GM18873 (cell line): ENCODE results near the gene SIGMAR1.
A peak's percentile ranks its signal among the peaks of the same experiment; 100 is the strongest.

Experiments used
- ATAC-seq: cut with Tn5 transposase; IDR thresholded peaks from one replicate; pipeline ENCODE4 v1.9.1; 2021; ENCODE audit warnings: mild to moderate bottlenecking, moderate library complexity, moderate number of reproducible peaks; ENCODE audit not compliant: unreplicated experiment, low FRiP score

The SIGMAR1 gene

GRCh38 chr9:34633851-34634550 is 3.6 kb downstream of the SIGMAR1 start:
- ATAC-seq = no peak

DNA sequence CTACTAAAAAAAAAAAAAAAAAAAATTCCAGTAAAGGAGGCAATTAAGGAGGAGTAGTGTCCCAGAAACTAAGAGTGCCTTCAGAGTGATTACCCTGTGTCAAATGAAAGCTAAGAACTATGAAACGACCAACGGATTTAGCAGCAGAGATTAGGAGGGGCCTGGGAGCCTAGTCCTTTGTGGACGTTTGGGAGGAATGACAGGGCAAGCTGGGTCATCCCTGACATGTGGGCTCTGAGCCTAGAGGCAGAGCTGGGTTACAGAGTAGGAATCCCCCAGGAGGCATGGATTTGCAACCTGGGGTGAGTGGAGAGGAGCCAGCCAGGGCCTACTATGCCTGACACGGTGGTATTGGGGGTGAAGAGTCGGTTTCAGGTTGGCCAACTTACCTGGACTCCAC is 4.4 kb downstream of the SIGMAR1 start:
- no peak for ATAC-seq

DNA sequence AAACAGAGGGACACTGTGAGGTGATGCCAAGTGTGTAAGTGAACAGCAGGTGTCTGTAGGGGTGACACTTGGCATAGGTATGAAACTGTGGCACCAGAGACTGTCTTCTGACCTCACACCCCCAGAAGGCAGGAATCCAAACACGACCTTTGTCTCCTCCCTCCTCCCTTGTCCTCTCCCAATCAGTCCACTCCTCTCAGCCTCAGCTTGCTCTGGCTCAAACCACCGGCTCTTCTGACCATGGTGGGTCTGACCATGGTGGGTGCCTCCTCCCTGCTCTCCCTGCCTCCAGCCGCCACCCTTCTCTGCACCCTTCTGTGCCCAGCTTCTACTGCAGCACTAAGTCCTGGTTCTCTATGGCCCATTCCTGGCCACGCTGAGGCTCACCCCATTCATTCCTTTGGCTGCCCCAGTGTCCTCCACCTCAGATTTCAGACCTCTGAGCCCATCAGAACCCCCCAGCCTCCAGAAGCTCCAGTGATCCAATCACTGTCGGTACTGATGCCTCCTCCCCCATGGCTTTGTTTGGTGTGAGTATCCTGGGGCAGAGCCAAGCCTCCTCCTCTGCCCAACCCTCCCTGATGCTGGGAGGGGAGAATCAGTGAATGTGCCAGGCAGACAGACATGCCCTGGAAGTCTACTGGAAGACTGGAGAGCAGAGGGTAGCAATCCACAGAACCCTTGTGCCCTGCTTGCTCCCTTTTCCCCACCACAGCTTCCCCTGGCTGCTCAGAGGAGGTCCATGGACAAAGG is 7.0 kb downstream of the SIGMAR1 start:
- ATAC-seq = no peak

DNA sequence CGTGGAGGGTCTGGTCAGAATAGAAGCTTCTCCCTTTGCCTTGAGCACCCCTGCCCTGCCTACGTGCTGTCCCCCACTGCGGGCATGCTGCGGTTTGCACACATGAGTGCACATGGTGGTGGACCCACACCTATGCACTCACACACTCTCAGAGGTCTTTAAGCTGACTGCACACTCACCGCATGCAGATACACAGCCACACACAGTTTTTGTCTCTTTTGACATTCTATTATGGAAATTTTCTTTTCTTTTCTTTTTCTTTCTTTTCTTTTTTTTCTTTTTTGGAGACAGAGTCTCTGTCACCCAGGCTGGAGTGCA is 8.1 kb downstream of the SIGMAR1 start:
- ATAC-seq = no peak

GRCh38 chr9:34628656-34629490 is 8.7 kb downstream of the SIGMAR1 start, which contains the start of gene ARID3C:
TSS of gene ARID3C (minus strand) at chr9:34629066. CDS start at chr9:34628014, 1,052 bp downstream.
- ATAC-seq = no peak

GRCh38 chr9:34627716-34628655 is 9.6 kb downstream of the SIGMAR1 start:
- no peak for ATAC-seq

DNA sequence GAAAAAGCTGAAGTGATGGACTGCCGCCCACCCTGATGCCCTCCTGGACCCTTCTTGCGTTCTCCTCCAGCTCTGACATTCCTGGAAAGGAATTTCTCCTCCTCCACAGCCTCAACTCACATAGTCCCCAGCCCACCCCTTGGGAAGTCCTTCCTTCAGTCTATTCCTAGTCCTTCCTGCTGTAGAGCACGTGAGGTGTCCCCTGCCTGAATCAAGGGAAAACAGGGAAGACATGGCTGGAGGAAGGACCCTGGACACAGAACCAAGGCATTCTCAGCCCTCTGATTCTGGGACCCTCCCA is 12.5 kb downstream of the SIGMAR1 start:
- no peak for ATAC-seq

DNA sequence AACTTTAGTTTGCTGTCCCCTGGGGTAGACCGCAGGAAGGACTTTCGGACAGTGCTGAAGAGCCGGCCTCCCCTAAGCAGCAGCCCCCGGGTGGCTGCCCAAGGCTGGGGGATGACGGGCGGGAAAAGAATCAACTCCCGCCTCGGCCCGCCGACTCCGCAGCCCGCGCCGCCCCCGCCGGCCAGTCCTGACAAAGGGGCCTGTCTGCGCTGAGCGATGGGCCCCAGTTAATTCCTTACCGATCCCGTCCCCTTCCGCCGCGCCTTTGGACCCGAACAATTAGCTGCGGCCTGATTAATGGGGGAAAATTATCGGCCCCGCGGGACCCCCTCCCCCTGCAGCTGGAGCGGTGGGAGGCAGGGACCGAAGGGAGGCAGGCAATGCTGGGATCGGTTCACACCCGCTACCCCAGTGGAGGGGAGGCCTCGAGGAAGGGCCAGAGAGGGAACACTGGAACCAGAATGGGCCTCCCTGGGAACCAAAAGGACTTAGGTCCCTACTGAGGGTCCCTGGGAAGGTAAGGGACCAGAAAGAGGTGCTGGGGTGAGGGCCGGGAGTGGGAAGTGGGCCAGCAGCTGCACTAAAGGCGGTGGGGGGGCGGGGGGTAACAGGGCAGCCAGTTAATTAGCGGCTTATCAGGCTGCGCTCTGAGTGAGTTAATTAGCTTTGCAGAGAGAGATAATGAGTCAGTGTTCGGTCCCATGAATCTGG is 13.0 kb downstream of the SIGMAR1 start:
- ATAC-seq = no peak

- no peak for ATAC-seq
These were observed 14.0 kb downstream of the SIGMAR1 start for GRCh38 chr9:34623374-34624235.

GRCh38 chr9:34620061-34620994 is 17.3 kb downstream of the SIGMAR1 start, which contains the start of gene DCTN3:
TSS of gene DCTN3 (minus strand) at chr9:34620495. CDS start at chr9:34620464, 31 bp downstream.
- peak; percentile 97 for ATAC-seq

DNA sequence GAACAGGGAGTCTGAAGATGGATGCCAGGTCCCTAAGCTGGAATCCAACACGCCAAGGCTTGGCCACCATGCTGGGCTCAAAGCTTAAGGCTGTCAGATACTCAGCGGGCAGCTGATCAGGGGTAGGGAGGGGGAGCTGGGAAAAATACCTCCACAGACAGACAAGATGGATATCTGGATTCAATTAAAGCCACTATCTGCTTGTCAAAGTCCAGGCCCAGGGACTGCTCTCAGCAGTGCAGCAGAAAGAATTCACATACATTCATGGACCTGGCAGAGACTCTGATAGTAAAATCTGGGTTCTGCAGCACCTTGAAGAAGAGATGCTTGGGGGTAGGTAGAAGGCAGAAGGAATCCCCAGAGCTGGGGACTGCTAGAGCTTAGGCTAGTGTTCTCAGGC is 22.5 kb downstream of the SIGMAR1 start:
- ATAC-seq = no peak

DNA sequence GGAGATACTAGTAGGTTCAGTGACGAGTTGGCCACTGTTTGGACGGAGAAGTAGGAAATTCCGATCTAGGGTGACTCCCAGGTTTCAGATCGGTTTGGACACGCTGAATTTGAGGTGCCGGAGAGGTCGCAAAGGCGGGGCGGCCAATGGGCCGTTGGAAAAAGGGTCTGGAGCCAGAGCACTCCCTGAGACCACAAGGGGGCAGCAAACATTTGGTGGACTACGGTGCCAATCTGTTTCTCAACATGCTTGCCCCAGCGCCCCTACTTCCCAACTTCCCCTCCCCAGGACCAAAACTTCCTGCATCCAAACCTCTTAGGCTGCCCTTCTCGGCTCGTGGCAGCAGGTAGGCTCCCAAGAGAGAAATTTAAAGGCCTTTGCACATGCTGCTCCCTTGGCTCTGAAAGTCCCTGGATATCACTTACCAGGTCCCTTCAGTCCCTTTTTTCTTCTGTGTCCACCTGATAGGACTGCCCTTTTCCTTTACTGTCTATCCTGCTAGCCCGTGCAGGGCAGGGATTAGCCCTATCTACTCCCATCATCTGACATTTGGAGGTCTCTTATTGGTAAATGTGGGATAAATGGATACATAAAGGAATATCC is 24.7 kb downstream of the SIGMAR1 start:
- ATAC-seq = no peak

DNA sequence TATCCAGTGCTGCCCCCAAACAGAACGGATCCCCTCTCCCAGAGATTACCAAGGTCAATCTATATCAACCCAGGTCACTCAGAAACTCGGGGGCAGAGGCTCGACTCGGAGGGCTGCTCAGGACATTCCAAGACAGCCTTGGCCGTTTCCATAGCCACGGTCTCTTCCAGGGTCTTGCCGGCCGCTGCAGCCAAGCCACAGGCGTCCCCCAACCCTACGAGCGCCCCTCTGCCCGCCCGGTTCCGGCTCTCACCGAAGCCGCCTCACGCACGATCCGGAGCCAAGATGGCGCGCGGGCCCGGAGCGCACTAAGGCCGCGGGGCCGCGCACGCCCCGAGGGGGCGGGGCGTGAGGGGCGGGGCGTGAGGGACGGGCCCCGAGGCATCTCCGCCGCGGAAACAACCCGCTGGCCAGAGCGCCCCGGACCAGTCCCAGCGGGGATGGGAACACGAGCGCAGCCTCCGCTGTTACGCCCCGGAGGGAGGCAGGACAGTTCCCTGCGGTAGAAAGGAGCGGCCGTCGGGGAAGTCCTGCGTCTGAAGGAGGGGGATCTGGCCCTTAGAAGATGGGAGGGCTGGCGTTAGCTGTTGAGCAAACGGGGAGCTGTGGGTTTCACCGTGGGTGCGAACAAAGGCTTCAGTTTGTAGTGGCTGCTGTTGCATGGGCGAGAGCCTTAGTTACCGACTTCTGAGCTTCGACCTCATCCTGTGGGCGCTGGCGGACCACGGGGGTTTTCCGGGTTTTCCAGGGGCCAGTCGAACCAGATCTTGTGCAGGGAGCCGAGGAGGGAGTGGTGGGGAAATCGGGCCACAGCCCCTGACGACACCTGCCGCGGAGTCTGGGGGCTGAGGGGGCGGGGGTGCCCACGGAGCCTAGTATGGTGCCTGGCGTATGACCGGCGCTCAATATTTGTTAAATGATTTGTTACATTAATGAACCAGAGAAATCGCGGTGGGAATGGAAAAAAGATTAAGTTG is 25.5 kb downstream of the SIGMAR1 start, which contains the start of gene RPP25L:
Gene RPP25L, minus strand, starts transcription at position 287 of the 977 bp plus-strand sequence. CDS start 801 bp downstream, outside the sequence.
- peak; percentile 49 for ATAC-seq

GRCh38 chr9:34611251-34611810 is 26.3 kb downstream of the SIGMAR1 start:
- ATAC-seq = no peak

- no peak for ATAC-seq
These were observed 27.0 kb downstream of the SIGMAR1 start for GRCh38 chr9:34610434-34611206.
